Fibroblast of lung (primary cell): Measurements from ENCODE around the gene CADM2. TPM values are rescaled to one million over a fixed set of nuclear protein-coding genes. Genes with fewer than 3 reads are reported as not detected.

Experiments used
- DNase-seq, 2 donors: peaks; one replicate each; pipeline versions ENCODE4 v3.0.0 to v3.0.0-alpha.2; 2010; ENCODE audit warnings: low read depth in 2 of 2
- H2AFZ ChIP-seq: 2 replicates; pipeline ENCODE4 v1.5.1; 2012; ENCODE audit warnings: low read length, control low read depth, inconsistent platforms
- H3K27ac ChIP-seq: 2 replicates; pipeline ENCODE4 v1.5.1; 2011; ENCODE audit warnings: low read length, control low read depth; ENCODE audit not compliant: insufficient read depth
- H3K27me3 ChIP-seq: 2 replicates; pipeline ENCODE4 v1.5.1; 2011; ENCODE audit warnings: mild to moderate bottlenecking, low read length; ENCODE audit not compliant: control insufficient read depth, insufficient read depth
- H3K36me3 ChIP-seq: 2 replicates; pipeline ENCODE4 v1.5.1; 2011; ENCODE audit warnings: low read length; ENCODE audit not compliant: control insufficient read depth, insufficient read depth
- H3K4me1 ChIP-seq: 2 replicates; pipeline ENCODE4 v1.5.1; 2011; ENCODE audit warnings: low read length; ENCODE audit not compliant: control insufficient read depth, insufficient read depth; ENCODE audit errors: extremely low read depth
- H3K4me2 ChIP-seq: 2 replicates; pipeline ENCODE4 v1.5.1; 2011; ENCODE audit warnings: low read length, control low read depth; ENCODE audit not compliant: insufficient read depth; ENCODE audit errors: extremely low read depth
- H3K4me3 ChIP-seq, 4 experiments: fragments of 200-600 bp in 1 of 4; sonication (generic) in 1 of 4; replicated peaks in 1 of 4; 2 replicates each; pipeline ENCODE4 v1.5.1; 2011 to 2016; ENCODE audit warnings: low read length in 4 of 4, low read depth in 3 of 4, mild to moderate bottlenecking in 3 of 4, control low read depth in 2 of 4, inconsistent platforms in 1 of 4, mixed read lengths in 1 of 4; ENCODE audit not compliant: insufficient read depth in 1 of 4; ENCODE audit errors: control extremely low read depth in 1 of 4
- H3K79me2 ChIP-seq: 2 replicates; pipeline ENCODE4 v1.5.1; 2012; ENCODE audit warnings: mild to moderate bottlenecking, low read length, inconsistent platforms; ENCODE audit not compliant: control insufficient read depth, insufficient read depth
- H3K9ac ChIP-seq: 2 replicates; pipeline ENCODE4 v1.5.1; 2011; ENCODE audit warnings: mild to moderate bottlenecking, low read length, control low read depth; ENCODE audit not compliant: insufficient read depth
- H3K9me3 ChIP-seq: 2 replicates; pipeline ENCODE4 v1.5.1; 2012; ENCODE audit warnings: low read depth, low read length; ENCODE audit not compliant: control insufficient read depth, insufficient read depth
- H4K20me1 ChIP-seq: 2 replicates; pipeline ENCODE4 v1.5.1; 2011; ENCODE audit warnings: low read length; ENCODE audit not compliant: control insufficient read depth, insufficient read depth; ENCODE audit errors: extremely low read depth
- CTCF ChIP-seq, 2 donors: IDR thresholded peaks in 1 of 2; conservative IDR thresholded peaks in 1 of 2; 1 replicate in 1 of 2; 2 replicates in 1 of 2; pipeline ENCODE4 v1.5.1; 2011 to 2012; ENCODE audit warnings: low read length in 2 of 2, control low read depth in 1 of 2, inconsistent platforms in 1 of 2, low read depth in 1 of 2, mild to moderate bottlenecking in 1 of 2
- EZH2 ChIP-seq: IDR thresholded peaks from 2 replicates; pipeline ENCODE4 v1.5.1; 2012; ENCODE audit warnings: low read length, control low read depth, mild to moderate bottlenecking; ENCODE audit errors: missing control alignments
- polyA plus RNA-seq, 2 donors: library from polyadenylated mRNA; depleted of rRNA in 1 of 2; stranded (reverse) in 1 of 2; unstranded in 1 of 2; fragments of >200 nt; gene quantifications; 2 replicates each; pipeline ENCODE4 v1.2.1, GENCODE V29; 2011 to 2012; ENCODE audit warnings: missing spikeins in 1 of 2
- total RNA-seq: library from RNA; depleted of rRNA; stranded (reverse); fragments of >200 nt; gene quantifications from 2 replicates; pipeline ENCODE4 v1.2.1, GENCODE V29; 2014

The CADM2 gene
- total and polyA plus RNA-seq, 2 donors (not counting 1 experiment from before 2014, with no cell fraction given): under 0.01 to 0.12 TPM

GRCh38 chr3:85081191-85081906 lies 122.6 kb downstream of the CADM2 start:
- Histone ChIP-seq H3K4me1 (no peaks in the 10 kb centered on the region), H3K9me3 (no peaks in the 10 kb centered on the region), H3K4me3 (no peak overlapping the region), H4K20me1 (no peaks in the 10 kb centered on the region), H3K9ac (no peak overlapping the region), H3K27ac (no peak overlapping the region), H3K36me3 (no peaks in the 10 kb centered on the region), H2AFZ (no peak overlapping the region), H3K4me2 (no peak overlapping the region), H3K27me3 (no peaks in the 10 kb centered on the region), H3K79me2 (no peaks in the 10 kb centered on the region)
- peak; percentile 52 to 80 for DNase-seq
- no peak for TF ChIP-seq CTCF (conservative IDR thresholded peaks at IDR 0.05 in 1 of 2, IDR thresholded peaks at IDR 0.05 in 1 of 2; ENCODE audit: low read depth in 1 of 2, low read length in 2 of 2)

GRCh38 chr3:85090495-85090894 lies 131.7 kb downstream of the CADM2 start:
- Histone ChIP-seq H3K4me3 (no peak overlapping the region), H3K36me3 (no peaks in the 10 kb centered on the region), H3K4me2 (no peak overlapping the region), H4K20me1 (no peaks in the 10 kb centered on the region), H3K9me3 (no peaks in the 10 kb centered on the region), H3K4me1 (no peaks in the 10 kb centered on the region), H3K9ac (no peak overlapping the region), H3K79me2 (no peaks in the 10 kb centered on the region), H3K27ac (no peak overlapping the region), H2AFZ (no peak overlapping the region), H3K27me3 (no peaks in the 10 kb centered on the region)
- TF ChIP-seq CTCF (conservative IDR thresholded peaks at IDR 0.05 in 1 of 2, IDR thresholded peaks at IDR 0.05 in 1 of 2; ENCODE audit: low read depth in 1 of 2, low read length in 2 of 2) (no peak), EZH2 (no peak)
- DNase-seq: no peak

GRCh38 chr3:85100316-85100715 lies 141.5 kb downstream of the CADM2 start:
- Histone ChIP-seq H3K4me1 (no peaks in the 10 kb centered on the region), H3K27me3 (no peaks in the 10 kb centered on the region), H3K79me2 (no peaks in the 10 kb centered on the region), H2AFZ (no peak overlapping the region), H3K4me3 (no peak overlapping the region), H3K36me3 (no peaks in the 10 kb centered on the region), H3K9me3 (no peaks in the 10 kb centered on the region), H3K9ac (no peak overlapping the region), H3K4me2 (no peak overlapping the region), H3K27ac (no peak overlapping the region), H4K20me1 (no peaks in the 10 kb centered on the region)
- no peak for DNase-seq
- TF ChIP-seq EZH2 (no peak), CTCF (conservative IDR thresholded peaks at IDR 0.05 in 1 of 2, IDR thresholded peaks at IDR 0.05 in 1 of 2; ENCODE audit: low read depth in 1 of 2, low read length in 2 of 2) (no peak)
